Muscle of leg (tissue), 9 donors: ENCODE results near the gene SLAMF9. TPM values are rescaled to one million over a fixed set of nuclear protein-coding genes. Genes with fewer than 3 reads are reported as not detected.

Experiments
- polyA plus RNA-seq, 8 donors: library from polyadenylated mRNA; unstranded; fragments of 120-200 nt; gene quantifications; one replicate each; pipeline versions ENCODE4 v1.2.1 to v1.2.3, GENCODE V29; 2013; ENCODE audit warnings: inconsistent platforms in 1 of 8, low replicate concordance in 1 of 8; ENCODE audit not compliant: insufficient read length in 8 of 8, insufficient read depth in 1 of 8
- total RNA-seq: library from RNA; stranded (reverse); fragments of 120-200 nt; gene quantifications from one replicate; pipeline ENCODE4 v1.2.4, GENCODE V29; 2013

SLAMF9 gene
- total and polyA plus RNA-seq, 9 donors, result not detected

Other genes with a start within 250 kb of the SLAMF9 start
- gene CRP, start 239.6 kb downstream of the SLAMF9 start, total RNA-seq, result not detected
- gene CRP, start 239.6 kb downstream of the SLAMF9 start, polyA plus RNA-seq, result not detected
- gene DUSP23, start 173.3 kb downstream of the SLAMF9 start, total RNA-seq, result 12.1 TPM
- gene DUSP23, start 173.3 kb downstream of the SLAMF9 start, polyA plus RNA-seq, result 1 to 10 TPM; 5.2 to 8.5 (median 7.8) TPM
- not detected for gene FCRL6, start 151.9 kb downstream of the SLAMF9 start, total RNA-seq
- under 1 TPM in 4 of 8 donors, not detected in 4; 0.08 to 0.17 (median 0.11) TPM for gene FCRL6, start 151.9 kb downstream of the SLAMF9 start, polyA plus RNA-seq
- 0.27 TPM for gene SLAMF8, start 127.4 kb downstream of the SLAMF9 start, total RNA-seq
- gene SLAMF8, start 127.4 kb downstream of the SLAMF9 start, polyA plus RNA-seq, result 1 to 10 TPM in 1 of 8 donors, under 1 TPM in 7; 0.19 to 1.5 (median 0.46) TPM
- gene VSIG8, start 91.6 kb downstream of the SLAMF9 start, total RNA-seq, result not detected
- gene VSIG8, start 91.6 kb downstream of the SLAMF9 start, polyA plus RNA-seq, result not detected
- gene CFAP45, start 54.1 kb downstream of the SLAMF9 start, total RNA-seq, result 0.22 TPM
- gene CFAP45, start 54.1 kb downstream of the SLAMF9 start, polyA plus RNA-seq, result under 1 TPM; 0.18 to 0.54 (median 0.44) TPM
- gene TAGLN2, start 28.7 kb downstream of the SLAMF9 start, total RNA-seq, result 84.2 TPM
- 100 to 1,000 TPM; 167 to 251 (median 202) TPM for gene TAGLN2, start 28.7 kb downstream of the SLAMF9 start, polyA plus RNA-seq
- gene IGSF9, start 8.6 kb downstream of the SLAMF9 start, total RNA-seq, result 0.13 TPM
- gene IGSF9, start 8.6 kb downstream of the SLAMF9 start, polyA plus RNA-seq, result 1 to 10 TPM in 3 of 8 donors, under 1 TPM in 5; 0.29 to 5.9 (median 0.73) TPM
- gene PIGM, start 77.8 kb upstream of the SLAMF9 start, total RNA-seq, result 3.6 TPM
- gene PIGM, start 77.8 kb upstream of the SLAMF9 start, polyA plus RNA-seq, result 1 to 10 TPM; 4.3 to 6.6 (median 5.3) TPM
- gene KCNJ10, start 115.9 kb upstream of the SLAMF9 start, total RNA-seq, result 0.35 TPM
- gene KCNJ10, start 115.9 kb upstream of the SLAMF9 start, polyA plus RNA-seq, result 1 to 10 TPM in 1 of 8 donors, under 1 TPM in 7; 0.30 to 1.6 (median 0.65) TPM
- 0.09 TPM for gene KCNJ9, start 127.3 kb upstream of the SLAMF9 start, total RNA-seq
- under 1 TPM in 7 of 8 donors, not detected in 1; 0.04 to 0.16 (median 0.09) TPM for gene KCNJ9, start 127.3 kb upstream of the SLAMF9 start, polyA plus RNA-seq
- gene IGSF8, start 144.4 kb upstream of the SLAMF9 start, total RNA-seq, result 15.4 TPM
- gene IGSF8, start 144.4 kb upstream of the SLAMF9 start, polyA plus RNA-seq, result 10 to 100 TPM; 17.7 to 26.2 (median 22.1) TPM
- 55.0 TPM for gene ATP1A2, start 161.5 kb upstream of the SLAMF9 start, total RNA-seq
- 10 to 100 TPM; 44.6 to 85.6 (median 59.4) TPM for gene ATP1A2, start 161.5 kb upstream of the SLAMF9 start, polyA plus RNA-seq
- gene ATP1A4, start 197.4 kb upstream of the SLAMF9 start, total RNA-seq, result 0.44 TPM
- 1 to 10 TPM in 7 of 8 donors, under 1 TPM in 1; 0.96 to 3.4 (median 1.5) TPM for gene ATP1A4, start 197.4 kb upstream of the SLAMF9 start, polyA plus RNA-seq
- gene CASQ1, start 236.3 kb upstream of the SLAMF9 start, total RNA-seq, result 827 TPM
- 1,000 to 10,000 TPM in 1 of 8 donors, 100 to 1,000 TPM in 7; 182 to 1,024 (median 692) TPM for gene CASQ1, start 236.3 kb upstream of the SLAMF9 start, polyA plus RNA-seq